Activated T-cell treated with anti-CD3 and anti-CD28 coated beads for 1 hour (primary cell): ENCODE measurements around the gene NDUFS7.

ENCODE experiments used
- DNase-seq: peaks from one replicate; pipeline ENCODE4 v3.0.0-alpha.2; 2020; ENCODE audit warnings: low read depth

The NDUFS7 gene

DNA sequence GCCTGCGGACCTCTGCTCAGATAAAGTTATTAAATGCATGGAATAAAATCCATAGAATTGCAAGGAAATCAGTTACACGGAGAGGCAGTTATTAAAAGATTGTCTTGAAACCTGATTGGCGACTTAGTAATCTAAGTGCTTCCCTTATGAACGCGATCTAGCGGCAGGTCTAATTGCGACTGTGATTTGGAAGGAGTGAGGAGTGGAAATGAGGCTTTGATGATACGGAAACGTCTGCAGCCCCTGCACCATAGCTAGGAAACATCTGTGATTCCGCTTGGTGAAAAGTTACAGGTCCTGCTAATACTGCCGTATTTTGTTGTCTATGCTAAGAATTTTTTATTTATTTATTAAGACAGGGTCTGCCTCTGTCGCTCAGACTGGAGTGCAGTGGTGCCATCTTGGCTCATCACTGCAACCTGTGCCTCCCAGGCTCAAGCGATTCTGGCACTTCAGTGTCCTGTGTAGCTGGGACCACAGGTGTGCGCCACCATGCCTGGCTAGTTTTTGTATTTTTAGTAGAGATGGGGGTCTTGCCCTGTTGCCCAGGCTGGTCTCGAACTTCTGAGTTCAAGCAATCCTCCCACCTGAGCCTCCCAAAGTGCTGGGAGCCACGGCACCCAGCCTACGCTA lies 887 bp downstream of the NDUFS7 start:
- no peak for DNase-seq

GRCh38 chr19:1385816-1386215 lies 2.1 kb downstream of the NDUFS7 start:
- DNase-seq: no peak

GRCh38 chr19:1386945-1387683 lies 3.4 kb downstream of the NDUFS7 start:
- DNase-seq: no peak

- no peak for DNase-seq
Observed at GRCh38 chr19:1387684-1388636, 4.3 kb downstream of the NDUFS7 start.

DNA sequence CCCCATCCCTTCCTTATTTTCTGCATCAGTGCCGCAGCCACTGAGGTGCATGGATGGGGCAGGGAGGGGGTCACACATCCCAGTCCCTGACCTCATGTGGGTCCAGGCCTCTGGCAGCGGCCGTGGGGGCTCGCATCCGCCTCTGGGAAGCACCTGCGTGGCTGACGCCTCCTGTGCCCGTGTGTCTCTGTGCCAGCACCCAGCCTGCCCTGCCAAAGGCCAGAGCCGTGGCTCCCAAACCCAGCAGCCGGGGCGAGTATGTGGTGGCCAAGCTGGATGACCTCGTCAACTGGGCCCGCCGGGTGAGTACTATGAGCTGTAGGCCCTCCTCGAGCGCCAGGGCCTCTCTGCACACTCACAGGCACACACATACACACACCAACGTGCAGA lies 4.9 kb downstream of the NDUFS7 start:
- no peak for DNase-seq

- DNase-seq: no peak
Observed at GRCh38 chr19:1389033-1389940, 5.6 kb downstream of the NDUFS7 start.

DNA sequence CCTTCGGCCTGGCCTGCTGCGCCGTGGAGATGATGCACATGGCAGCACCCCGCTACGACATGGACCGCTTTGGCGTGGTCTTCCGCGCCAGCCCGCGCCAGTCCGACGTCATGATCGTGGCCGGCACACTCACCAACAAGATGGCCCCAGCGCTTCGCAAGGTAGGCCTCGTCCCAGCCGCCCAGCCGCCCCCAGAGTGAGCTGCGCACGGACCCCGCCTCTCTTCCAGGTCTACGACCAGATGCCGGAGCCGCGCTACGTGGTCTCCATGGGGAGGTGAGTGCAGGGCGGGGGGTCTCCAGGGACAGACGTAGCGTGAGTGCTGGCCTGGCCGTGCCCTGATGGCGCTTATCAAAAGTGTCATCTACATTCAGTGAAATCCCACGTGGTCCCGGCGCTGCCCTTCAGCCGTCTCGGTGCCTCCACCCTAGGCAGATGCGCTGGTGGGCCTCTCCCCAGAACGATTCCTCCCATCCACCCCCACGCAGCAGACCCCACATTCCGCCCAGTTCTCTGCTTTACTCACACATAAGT lies 7.2 kb downstream of the NDUFS7 start:
- no peak for DNase-seq

GRCh38 chr19:1392407-1392806 lies 8.7 kb downstream of the NDUFS7 start:
- no peak for DNase-seq

GRCh38 chr19:1392939-1393530 lies 9.3 kb downstream of the NDUFS7 start:
- DNase-seq: no peak

- DNase-seq: no peak
Observed at GRCh38 chr19:1393841-1394240, 10.1 kb downstream of the NDUFS7 start.

GRCh38 chr19:1394252-1395193 lies 10.8 kb downstream of the NDUFS7 start:
- DNase-seq: no peak

GRCh38 chr19:1395194-1396018 lies 11.7 kb downstream of the NDUFS7 start:
- no peak for DNase-seq

DNA sequence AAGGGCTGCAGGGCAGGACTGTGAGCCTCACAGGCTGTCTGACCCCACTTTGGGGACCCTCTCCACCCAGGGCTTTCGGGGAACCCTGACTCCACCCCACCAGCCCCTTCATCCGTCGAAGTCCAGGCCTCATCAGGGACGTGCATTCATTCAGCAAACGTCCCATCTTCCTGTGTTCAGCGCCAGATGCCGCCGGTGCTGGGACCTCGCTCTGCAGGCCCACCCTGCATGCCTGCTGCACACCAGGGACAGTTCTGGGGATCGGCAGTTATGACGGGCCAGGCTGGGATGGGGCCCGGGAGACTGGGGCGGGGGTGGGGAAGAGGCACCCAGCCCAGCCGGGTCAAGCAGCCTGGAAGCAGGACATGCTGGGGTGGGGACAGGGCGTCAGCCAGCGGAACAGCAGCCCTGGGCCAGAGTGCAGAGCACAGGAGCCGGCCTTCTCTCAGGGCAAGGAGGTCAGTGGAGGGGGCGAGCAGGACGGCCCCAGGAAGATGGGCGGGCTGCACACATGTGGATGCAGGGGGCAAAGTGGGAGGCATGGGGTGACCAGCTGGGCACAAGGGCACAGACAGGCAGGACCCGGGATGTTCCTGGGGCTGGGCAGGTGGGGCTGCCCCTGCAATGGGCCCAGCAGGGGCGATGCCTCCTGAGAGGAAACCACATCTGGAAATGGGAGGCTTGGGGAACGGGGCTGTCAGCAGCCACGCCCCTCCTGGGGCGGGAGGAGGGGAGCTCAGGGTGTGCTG lies 12.5 kb downstream of the NDUFS7 start:
- DNase-seq: no peak

DNA sequence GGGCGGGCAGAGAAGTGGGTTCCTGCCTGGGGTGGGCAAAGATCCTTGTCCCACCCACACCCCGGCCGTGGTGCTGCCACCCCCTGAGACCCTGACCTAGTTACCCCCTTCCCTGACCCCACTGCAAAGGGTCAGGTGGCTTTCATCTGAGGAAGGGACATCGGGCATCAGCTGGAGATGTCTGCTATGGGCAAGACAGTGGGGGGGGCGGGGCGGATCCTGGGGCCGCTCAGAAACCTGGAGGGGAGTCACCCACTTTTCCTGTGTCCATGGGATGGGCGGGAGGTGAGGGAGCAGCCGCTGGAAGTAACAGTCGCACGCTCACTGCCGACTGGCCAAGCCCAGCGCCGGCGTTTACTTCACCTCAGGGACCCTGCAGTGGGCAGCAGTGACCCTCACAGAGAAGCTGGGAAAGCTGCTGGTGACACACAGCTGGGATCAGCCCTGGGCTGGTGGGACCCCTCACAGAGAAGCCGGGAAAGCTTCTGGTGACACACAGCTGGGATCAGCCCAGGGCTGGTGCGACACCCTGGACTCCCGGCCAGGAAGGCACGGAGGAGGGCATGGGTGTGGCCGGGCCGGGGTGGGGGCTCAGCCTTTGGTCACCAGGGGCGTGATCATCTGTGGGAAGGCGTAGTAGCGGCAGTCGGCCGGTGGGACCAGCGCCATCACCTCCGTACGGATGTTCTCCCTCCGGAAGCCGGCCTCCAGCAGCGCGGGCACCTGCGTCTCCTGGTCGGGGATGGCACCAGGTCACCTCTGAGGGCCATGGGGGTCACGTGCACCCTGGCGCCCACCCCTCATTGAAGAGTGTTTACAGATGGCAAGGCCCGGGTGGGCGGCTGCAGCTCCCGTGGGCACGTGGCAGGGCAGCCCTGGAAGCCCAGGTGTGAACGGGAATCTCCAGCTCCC lies 13.3 kb downstream of the NDUFS7 start:
- no peak for DNase-seq

GRCh38 chr19:1397838-1398237 lies 14.1 kb downstream of the NDUFS7 start:
- no peak for DNase-seq

DNA sequence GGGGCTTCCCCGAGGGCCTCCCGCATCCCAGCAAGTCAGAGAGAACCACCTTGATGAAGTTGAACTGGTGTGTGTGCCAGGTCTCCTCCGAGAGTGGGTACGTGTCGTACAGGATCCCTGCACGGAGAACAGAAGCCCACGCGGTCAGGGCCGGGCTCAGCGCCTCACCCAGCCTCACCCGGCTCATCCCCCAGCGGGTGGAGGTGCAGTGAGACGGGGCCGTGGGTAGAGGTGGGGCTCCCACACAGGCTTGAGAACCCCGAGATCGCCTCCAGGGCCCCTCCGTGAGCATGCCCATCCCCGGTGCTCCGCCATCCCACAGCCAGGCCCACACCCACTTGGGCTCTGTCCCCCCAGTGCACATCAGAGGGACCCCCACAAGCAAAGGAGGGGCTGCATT lies 15.4 kb downstream of the NDUFS7 start:
- DNase-seq: no peak

DNA sequence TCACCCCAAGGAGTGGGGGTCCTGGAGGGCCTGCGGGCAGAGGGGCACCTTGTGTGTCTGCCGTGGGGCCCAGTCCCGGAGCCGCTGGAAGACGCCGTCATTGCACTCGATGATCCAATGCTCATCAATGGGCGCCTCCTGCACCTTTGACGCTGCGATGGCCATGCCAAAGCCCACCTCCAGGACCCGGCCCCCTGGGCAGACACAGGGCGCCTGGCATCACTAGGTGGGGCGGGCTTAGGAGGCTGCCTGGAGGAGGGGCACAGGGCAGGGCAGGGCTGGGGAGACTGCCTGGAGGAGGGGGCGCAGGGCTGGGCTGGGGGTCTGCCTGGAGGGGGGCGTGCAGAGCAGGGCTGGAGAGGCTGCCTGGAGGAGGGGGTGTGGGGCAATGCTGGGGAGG lies 16.0 kb downstream of the NDUFS7 start:
- DNase-seq: no peak
